ENCODE data around the gene HEMK1. TPM values are rescaled to one million over a fixed set of nuclear protein-coding genes. Genes with fewer than 3 reads are reported as not detected.

HEMK1 gene
- total RNA-seq, 1 donor from 2014 or later, result 15.2 TPM

DNA sequence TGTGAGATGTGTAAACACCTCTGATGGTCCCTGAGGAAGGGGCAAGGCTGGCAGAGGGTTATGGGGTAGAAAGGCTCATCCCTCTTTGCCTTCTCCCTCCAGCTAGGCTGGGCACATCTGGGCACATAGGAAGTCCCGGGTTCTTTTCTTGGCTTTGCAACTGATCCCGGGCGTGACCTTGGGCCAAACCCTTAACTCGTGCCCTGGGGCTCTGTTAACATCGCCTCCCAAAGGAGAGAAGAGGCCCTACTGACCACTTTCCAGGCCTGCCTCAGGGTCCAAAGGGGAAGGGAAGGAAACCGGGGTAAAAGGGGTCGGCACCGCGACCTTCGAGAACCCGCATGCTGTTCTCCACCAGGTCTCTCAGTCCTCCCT, 2.3 kb upstream of the HEMK1 start:
- Mint-ChIP-seq H3K27ac (ENCODE audit: unreplicated experiment) (no peak overlapping the region), H3K4me3 (ENCODE audit: unreplicated experiment) (peak overlapping the region; percentile 60), H3K36me3 (ENCODE audit: low read depth) (no peaks in the 10 kb centered on the region), H3K27me3 (ENCODE audit: low read depth) (no peaks in the 10 kb centered on the region), H3K4me1 (ENCODE audit: low read depth) (peaks cover 26% of the 10 kb centered on the region), H3K9me3 (ENCODE audit: low read depth) (no peaks in the 10 kb centered on the region)
- no peak for DNase-seq (ENCODE audit: low spot score)
- TF ChIP-seq, protein P1, sequence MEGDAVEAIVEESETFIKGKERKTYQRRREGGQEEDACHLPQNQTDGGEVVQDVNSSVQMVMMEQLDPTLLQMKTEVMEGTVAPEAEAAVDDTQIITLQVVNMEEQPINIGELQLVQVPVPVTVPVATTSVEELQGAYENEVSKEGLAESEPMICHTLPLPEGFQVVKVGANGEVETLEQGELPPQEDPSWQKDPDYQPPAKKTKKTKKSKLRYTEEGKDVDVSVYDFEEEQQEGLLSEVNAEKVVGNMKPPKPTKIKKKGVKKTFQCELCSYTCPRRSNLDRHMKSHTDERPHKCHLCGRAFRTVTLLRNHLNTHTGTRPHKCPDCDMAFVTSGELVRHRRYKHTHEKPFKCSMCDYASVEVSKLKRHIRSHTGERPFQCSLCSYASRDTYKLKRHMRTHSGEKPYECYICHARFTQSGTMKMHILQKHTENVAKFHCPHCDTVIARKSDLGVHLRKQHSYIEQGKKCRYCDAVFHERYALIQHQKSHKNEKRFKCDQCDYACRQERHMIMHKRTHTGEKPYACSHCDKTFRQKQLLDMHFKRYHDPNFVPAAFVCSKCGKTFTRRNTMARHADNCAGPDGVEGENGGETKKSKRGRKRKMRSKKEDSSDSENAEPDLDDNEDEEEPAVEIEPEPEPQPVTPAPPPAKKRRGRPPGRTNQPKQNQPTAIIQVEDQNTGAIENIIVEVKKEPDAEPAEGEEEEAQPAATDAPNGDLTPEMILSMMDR (IDR thresholded peaks at IDR 0.05), result no peak

DNA sequence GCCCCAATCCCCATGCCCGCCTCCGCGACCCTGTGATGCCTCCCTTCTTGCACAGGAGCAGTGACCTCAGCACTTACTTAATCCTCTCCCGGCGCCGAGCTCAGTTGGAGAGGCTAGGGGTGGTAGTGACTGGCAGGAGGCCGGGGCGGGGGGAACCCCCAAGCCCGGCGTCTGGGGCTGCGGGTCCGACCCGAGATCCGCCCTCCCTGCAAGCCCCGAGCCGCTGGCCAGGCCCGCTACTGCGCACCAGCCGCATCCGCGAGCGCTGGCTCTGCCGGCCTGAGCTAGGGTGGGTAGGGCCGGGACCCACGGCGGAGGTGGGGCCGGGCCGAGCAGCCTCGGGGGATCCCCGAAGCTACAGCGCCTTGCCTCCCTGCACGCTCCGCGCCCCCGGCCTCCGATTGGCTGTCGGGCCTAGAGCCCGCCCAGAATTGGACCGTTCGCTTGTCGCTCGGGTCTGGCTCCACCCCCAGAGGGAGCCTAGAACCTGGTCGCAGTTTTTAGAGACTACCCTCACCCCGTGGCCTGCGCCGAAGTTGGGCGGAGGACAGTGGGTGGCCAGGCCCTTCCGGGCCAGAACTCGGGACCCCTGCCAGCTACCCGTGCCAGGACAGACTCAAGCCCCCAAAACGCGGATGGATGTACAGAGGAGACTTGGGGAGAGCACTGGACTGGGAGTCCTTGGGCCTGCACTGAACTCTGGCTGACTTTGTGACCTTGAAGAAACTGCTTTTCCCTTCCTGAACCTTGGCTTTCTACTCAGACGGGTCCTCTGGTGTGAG, 1.7 kb upstream of the HEMK1 start, which contains the start of gene C3orf18:
Gene C3orf18 (minus strand): TSS at position 362 of the 782 bp plus-strand sequence. CDS start 2,048 bp downstream, outside the sequence.
- Mint-ChIP-seq H3K27ac (ENCODE audit: unreplicated experiment) (peak within 1 kb of the TSS; percentile 32), H3K36me3 (ENCODE audit: low read depth) (no peaks in the 10 kb centered on the region), H3K4me1 (ENCODE audit: low read depth) (peaks cover 29% of the 10 kb centered on the region), H3K27me3 (ENCODE audit: low read depth) (no peaks in the 10 kb centered on the region), H3K9me3 (ENCODE audit: low read depth) (no peaks in the 10 kb centered on the region), H3K4me3 (ENCODE audit: unreplicated experiment) (peak within 1 kb of the TSS; percentile 97)
- DNase-seq (ENCODE audit: low spot score), result no peak
- TF ChIP-seq, protein P1 (IDR thresholded peaks at IDR 0.05), result no peak

DNA sequence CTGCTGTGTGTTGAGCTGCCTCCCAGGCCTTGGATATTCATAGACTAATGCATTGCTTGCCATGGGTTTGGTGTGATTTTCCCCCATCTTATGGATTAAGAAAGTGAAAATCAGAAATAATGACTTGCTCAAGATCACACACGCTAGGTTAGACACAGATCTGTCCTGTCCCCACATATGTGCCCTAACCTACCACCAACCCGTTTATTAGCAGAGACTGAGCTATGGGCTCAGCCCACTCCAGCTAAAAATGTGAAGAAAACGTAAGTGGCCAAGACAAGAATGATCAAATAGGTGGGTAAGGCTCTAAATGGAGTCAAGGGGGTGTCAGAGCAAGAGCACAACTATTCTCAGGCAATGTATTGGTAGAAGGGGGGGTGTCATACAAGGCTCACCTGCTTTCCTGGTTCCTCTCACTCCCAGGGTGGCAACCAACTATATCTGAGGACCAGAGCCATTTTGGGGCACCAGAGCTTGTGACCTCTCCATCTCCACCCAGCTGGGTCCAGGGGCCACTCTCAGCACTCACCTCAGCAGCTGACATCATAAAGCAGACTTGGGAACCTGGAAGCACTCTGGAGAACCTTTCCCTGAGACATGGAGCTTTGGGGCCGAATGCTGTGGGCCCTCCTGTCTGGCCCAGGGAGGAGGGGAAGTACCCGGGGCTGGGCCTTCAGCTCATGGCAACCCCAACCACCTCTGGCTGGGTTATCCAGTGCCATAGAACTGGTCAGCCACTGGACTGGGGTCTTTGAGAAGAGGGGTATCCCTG, 1.4 kb downstream of the HEMK1 start:
- DNase-seq (ENCODE audit: low spot score), result no peak
- no peaks in the 10 kb centered on the region for H3K36me3 Mint-ChIP-seq (ENCODE audit: low read depth)
- peak overlapping the region; percentile 97 for H3K27ac Mint-ChIP-seq (ENCODE audit: unreplicated experiment)
- H3K4me3 Mint-ChIP-seq (ENCODE audit: unreplicated experiment), result peak overlapping the region; percentile 97
- TF ChIP-seq, protein P1 (IDR thresholded peaks at IDR 0.05), result no peak
- H3K4me1 Mint-ChIP-seq (ENCODE audit: low read depth), result peaks cover 29% of the 10 kb centered on the region
- H3K27me3 Mint-ChIP-seq (ENCODE audit: low read depth), result no peaks in the 10 kb centered on the region
- H3K9me3 Mint-ChIP-seq (ENCODE audit: low read depth), result no peaks in the 10 kb centered on the region

DNA sequence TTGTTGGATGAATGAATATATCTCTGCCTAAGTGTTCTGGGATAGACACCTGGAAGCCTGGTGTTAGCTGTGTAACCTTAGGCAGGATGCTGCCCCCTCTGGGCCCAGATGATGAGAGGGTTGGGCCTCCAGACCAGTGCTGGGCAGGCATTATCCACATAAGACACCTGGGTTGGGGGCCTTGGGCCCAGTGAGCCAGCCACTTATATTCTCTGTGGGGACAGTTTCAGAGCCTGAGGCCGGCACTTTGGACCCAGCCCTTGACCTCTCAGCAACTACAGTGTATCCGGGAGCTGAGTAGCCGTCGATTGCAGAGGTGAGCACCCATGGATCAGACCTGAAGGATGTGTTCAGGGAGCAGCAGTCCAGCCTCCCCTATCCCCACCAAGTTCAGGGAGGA, 2.2 kb downstream of the HEMK1 start:
- H3K4me1 Mint-ChIP-seq (ENCODE audit: low read depth), result peaks cover 29% of the 10 kb centered on the region
- H3K27me3 Mint-ChIP-seq (ENCODE audit: low read depth), result no peaks in the 10 kb centered on the region
- no peak for DNase-seq (ENCODE audit: low spot score)
- H3K9me3 Mint-ChIP-seq (ENCODE audit: low read depth), result no peaks in the 10 kb centered on the region
- TF ChIP-seq, protein P1 (IDR thresholded peaks at IDR 0.05), result no peak
- no peak overlapping the region for H3K4me3 Mint-ChIP-seq (ENCODE audit: unreplicated experiment)
- H3K36me3 Mint-ChIP-seq (ENCODE audit: low read depth), result no peaks in the 10 kb centered on the region
- no peak overlapping the region for H3K27ac Mint-ChIP-seq (ENCODE audit: unreplicated experiment)

DNA sequence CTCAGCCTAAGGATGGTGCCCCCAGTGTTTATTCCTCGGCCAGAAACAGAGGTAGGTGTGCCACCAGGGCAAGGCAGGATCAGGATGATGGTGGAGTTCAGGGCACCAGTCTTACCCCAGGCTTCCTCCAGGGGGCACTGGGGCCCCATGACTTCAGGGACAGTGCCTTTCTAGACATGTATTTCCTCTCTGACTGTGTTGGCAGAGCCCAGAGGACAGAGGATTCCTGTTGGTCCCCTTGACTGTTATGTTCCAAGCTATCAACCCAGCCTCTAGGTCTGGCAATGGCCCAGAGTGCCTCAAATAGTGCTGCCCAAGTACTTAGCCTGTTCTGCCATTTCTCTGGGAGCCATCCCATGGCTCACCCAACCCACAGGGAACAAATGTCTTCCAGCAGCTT, 2.8 kb downstream of the HEMK1 start:
- H3K4me3 Mint-ChIP-seq (ENCODE audit: unreplicated experiment), result no peak overlapping the region
- H3K27ac Mint-ChIP-seq (ENCODE audit: unreplicated experiment), result no peak overlapping the region
- H3K27me3 Mint-ChIP-seq (ENCODE audit: low read depth), result no peaks in the 10 kb centered on the region
- DNase-seq (ENCODE audit: low spot score), result no peak
- no peaks in the 10 kb centered on the region for H3K9me3 Mint-ChIP-seq (ENCODE audit: low read depth)
- TF ChIP-seq, protein P1 (IDR thresholded peaks at IDR 0.05), result peak; percentile 87
- H3K4me1 Mint-ChIP-seq (ENCODE audit: low read depth), result peaks cover 29% of the 10 kb centered on the region
- no peaks in the 10 kb centered on the region for H3K36me3 Mint-ChIP-seq (ENCODE audit: low read depth)

Measured in chondrocyte (in vitro differentiated cells).